Stimulated activated CD4-positive, alpha-beta T cell treated with anti-CD3 and anti-CD28 coated beads, Interleukin-4, amount 100 ng/mL, for 4 hours (primary cell): ENCODE results near the gene SINHCAF.
"Not testable (repeated sequence)": the region's sequence is repeated elsewhere in the genome, so short reads cannot be mapped to it uniquely, and the experiment has no call there.

Experiments used
- DNase-seq, 2 experiments: peaks; one replicate each; pipeline ENCODE4 v3.0.0-alpha.2; 2020

The SINHCAF gene

DNA sequence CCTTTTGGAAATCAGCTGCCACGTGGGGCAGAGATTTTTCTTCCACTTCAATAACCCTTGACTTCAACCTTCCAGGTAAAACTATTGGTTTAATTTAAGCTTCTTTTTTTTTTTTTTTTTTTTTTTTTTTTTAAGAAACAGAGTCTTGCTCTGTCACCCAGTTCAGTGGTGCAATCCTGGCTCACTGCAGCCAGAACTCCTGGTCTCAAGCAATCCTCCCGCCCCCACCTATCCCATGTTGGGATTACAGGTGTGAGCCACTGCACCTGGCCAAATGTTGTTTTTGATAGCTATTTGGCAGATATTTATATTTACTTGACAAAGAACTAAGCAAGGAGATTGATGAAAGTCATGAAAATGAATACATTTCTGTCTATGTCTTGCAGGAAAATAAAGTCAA, 65.1 kb downstream of the SINHCAF start:
- no peak for DNase-seq

DNA sequence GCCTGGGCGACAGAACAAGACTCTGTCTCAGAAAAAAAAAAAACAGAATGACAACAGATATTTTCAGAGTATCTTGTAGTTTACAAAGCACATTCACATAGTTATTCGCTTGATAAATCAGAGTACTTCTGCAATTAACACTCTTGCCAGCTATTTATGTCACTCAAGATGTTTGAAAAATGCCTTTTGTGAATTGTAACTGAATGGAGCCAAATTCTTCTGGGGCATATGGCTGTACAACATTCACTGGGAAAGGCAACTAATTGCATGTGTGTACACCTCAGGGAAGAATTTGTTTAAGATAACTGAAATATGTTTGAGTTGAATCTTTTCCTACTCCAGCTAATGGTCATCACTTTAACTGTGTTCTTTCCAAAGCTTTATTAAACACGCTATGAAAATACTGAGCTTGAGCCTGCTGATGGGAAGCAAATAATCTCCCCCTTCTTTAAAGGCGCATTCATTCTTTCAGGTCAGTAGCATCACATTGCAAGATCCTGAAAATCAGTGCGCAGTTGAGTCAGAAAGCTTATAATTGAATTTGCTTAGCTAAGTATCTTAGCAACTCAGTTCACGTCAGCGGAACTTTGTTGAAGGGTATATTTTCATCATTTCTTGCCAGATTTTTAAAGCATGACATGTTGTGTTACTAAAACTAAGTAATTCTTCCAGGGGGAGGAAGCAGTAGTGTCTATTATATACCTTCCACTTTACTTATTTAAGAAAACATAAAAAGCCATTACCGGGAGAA, 66.6 kb downstream of the SINHCAF start:
- no peak for DNase-seq

DNA sequence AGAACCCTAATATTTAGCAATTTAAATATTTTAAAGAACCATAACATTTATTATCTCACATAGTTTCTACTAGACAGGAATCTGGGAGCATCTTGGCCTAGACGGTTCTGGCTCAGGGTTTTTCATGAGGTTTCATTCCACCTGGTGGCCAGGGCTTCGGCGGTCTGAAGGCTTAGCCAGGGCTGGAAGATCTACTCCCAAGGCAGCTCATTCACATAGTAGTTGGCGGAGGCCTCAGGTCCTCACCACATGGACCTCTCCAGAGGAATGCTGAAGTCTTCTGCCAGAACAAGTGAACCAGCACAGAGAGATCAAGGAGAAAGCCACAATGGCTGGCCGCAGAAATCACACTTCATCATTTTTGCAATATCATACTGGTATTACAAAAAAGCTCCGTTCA, 68.2 kb downstream of the SINHCAF start:
- no peak for DNase-seq

DNA sequence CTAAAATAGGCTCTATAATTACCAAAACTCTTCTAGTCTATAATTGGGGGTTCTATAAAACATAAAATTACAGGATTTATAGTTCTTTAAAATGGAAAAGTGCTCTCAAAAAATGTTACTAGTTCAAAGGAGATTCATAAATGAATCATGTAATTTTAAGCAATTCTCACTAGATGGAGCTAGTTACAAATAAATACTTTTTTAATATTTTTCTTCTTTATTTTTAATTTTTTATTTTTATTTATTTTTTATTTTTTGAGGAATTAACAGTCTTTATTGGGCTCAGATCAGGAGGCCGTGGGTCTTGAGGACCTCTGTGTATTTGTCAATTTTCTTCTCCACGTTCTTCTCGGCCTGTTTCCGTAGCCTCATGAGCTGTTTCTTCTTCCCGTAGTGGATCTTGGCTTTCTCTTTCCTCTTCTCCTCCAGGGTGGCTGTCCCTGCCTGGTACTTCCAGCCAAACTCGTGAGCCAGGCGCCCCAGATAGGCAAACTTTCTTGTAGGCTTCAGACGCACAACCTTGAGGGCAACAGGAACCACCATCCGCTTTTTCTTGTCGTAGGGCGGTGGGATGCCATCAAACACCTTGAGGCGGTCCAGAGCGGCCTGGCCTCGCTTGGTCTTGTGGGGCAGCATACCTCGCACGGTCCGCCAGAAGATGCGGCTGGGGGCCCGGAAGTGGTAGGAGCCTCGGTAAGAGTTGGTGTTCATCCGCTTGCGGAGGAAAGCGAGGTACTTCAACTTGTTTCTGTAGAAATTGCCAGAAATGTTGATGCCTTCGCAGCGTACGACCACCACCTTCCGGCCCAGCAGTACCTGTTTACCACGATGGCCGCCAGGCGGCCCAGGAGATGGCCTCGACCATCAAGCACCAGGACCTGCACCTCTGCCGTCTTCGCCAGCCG, 74.0 kb downstream of the SINHCAF start:
- peak in 1 of 2 experiments; percentile 7 for DNase-seq

DNA sequence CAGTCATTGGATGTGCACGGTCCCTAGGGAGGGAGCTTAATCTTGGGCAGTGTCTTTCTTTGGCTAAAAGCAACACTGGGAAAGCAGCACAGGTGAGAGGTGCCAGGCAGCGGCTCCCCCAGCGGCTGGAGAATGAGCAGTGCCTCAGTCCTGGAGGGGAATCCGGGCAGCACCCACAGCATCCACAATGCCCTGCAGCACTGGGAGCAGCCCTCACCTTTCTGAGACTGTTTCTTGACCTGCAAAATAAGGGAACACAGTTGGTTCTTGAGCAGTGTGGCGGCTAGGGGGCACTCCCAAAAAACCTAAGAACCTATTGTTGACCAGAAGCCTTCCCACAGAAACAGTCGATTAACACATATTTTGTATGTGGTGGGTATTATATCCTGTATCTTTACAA, 75.8 kb downstream of the SINHCAF start:
- no peak for DNase-seq

DNA sequence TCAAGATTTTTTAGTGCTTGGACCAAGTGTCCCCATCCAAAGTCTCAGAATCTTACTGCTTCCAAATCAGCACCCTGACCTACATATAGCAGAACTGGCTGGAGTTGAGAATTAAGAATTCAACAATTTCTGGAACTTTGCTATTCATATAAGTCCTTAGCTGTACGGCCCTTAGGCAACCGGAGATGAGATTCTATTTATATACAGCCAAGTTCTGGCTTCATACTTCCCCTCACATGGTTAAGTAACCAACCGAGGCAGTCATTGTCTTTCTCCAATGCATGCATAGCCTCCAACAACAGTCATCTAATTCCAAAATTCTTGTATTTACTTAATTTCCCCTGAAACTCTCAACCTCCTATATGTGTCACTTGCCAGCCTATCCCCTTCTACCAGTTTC, 76.6 kb downstream of the SINHCAF start:
- no peak for DNase-seq

DNA sequence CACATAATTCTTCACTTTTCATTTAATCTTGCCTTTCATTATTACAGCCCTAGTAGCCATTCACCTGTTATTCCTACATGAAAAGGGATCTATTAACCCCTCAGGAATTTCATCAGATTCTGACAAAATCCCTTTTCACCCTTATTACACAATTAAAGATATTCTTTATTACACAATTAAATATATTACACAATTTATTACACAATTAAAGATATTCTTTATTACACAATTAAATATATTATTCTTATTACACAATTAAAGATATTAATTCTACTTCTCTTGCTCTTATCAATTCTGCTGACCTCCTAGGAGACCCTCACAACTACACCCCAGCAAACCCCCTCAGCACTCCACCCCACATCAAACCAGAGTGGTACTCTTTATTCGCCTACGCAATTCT, 77.1 kb downstream of the SINHCAF start:
- no peak for DNase-seq

DNA sequence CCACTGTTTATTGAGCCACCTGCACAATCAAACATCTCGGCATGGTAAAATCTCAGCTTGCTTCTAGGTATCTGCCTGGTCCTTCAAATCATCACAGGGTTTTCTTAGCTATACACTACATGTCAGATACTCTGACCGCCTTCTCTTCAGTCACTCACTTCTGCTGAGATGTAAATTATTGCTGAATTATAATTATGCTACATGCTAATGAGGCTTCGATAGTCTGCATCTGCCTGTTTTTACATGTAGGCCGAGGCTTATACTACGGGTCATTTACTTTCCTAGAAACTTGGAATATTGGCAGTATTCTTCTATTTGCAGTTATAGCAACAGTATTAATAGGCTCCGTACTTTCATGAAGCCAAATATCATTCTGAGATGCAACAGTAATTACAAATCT, 77.6 kb downstream of the SINHCAF start:
- DNase-seq = no peak

DNA sequence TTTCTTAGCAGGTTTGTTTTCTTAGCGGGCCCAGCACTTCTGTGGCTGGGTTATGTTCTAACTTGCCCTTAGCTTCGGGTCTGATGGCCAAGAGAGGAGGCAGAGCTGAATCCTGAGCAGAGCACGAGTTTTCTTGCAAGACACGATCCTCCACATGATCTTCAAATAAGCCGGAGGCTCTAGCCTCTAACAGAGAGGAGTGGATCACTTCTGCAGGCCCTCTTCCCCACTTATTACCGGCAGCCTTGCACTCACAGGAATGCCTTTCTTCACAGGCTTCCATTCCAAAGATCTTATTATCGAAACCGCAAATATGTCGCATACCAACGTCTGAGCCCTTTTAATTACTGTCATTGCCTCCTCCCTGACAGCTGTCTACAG, 79.5 kb downstream of the SINHCAF start:
- no peak for DNase-seq

DNA sequence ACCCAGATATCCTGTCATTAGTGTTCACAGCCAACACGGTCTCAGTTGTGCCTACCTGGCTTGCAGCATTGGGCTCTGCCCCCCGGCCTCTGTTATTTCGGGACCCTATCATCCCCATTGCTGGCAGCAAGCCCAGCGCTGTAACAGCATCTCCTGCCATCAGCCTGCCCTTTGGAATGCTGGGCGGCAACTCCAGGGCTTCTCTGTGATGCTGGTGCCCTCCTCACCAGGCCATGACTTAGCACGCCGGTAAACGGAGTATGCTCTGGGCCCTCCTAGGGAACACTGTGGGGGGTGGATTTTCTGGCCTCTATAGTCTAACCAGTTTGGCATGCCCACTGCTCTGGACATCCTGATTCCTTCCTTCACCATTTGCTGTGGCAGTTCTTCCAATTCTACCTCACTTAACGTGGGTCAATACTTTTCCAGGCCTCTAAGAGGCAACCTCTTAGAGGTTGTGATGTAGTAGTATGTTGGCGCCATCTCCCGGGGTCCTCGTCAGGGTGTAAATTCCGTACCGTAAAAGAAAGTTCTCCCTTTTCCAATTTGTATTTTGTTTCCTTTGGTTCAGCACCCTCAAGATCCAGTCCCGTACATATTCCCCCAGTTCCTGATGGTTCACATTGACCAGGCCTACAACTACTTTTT, 80.0 kb downstream of the SINHCAF start:
- no peak for DNase-seq

DNA sequence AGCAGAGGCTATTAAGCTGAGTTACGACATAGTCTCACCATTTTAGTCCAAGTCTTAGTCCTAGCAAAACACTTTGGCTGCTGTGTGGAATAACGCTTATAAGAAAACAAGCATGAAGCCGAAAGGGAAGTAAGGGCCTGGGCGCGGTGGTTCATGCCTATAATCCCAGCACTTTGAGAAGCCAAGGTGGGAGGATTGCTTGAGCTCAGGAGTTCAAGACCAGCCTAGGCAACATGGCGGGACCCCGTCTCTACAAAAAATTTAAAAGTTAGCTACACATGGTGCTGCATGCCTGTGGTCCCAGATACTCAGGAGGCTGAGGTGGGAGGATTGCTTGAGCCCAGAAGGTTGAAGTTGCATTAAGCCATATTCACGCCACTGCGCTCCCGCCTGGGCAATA, 83.5 kb downstream of the SINHCAF start:
- not testable (repeated sequence) for DNase-seq

DNA sequence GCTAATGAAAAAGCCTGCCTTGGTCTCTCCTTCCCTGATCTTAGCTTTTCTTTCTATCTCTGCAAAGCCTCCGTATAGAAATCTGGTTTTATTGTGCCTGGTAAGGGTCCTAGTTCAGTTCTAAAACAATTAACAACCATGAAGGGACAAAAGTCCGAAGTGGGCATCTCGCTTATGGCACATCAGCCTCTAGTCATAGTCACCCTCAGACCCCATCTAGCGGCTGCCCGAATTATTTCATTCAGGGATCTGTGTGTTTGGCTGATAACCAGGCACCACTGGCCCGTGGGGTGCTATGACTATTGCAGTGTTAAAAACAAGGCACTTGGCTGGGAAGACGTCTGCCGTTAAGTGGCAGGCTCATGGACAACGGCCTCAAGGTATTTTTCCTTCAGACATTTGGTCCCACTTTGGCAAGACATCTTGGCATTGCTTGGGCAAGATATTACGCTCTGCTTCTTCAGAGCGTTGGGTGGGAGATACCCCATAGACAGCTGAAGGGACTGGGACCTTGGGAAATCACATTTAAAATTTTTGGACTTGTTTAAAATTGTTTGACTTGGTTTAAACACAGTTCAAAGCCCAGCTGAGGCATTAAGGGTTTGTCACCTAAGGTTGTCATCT, 87.1 kb downstream of the SINHCAF start:
- peak; percentile 35 to 48 for DNase-seq

DNA sequence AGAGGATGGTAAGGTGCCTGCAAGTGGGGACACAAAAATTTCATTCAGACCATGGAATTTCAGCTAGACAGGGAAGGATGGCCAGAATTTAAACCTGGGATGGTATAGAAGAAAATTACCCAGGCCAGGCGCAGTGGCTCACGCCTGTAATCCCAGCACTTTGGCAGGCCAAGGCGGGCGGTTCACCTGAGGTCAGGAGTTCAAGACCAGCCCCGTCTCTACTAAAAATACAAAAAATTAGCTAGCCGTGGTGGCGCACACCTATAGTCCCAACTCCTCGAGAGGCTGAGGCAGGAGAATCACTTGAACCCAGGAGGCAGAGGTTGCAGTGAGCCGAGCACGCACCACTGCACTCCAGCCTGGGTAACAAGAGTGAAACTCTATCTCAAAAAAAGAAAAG, 87.6 kb downstream of the SINHCAF start:
- DNase-seq = not testable (repeated sequence)

DNA sequence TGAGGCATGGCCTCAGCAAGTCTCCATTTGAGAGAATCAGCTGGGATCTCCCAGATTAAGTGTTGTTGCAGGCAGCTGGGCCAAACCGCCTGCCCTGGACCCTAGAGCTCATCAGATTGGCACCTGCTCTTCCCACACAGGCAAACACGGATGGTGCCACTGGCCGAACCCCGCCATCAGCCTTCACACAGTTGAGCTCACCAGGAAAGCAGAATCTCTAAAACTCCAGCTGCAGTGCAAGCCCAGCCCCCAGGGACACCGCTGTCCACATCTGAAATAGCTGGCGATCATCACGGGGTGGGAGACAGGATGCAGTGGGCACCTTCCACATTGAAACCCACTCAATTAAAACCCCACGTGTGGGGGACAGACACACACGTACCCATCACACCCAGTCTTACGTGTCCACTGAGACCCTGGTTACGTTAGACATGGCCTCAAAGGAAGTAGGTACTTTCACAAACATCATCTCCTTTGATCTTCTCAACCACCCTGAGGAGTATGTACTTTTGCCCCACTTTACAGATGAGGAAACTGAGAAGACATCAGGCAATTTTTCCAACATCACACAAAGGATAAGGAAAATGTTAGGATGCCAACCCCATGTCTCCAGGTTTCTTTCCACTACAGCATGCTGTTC, 88.8 kb downstream of the SINHCAF start:
- no peak for DNase-seq

DNA sequence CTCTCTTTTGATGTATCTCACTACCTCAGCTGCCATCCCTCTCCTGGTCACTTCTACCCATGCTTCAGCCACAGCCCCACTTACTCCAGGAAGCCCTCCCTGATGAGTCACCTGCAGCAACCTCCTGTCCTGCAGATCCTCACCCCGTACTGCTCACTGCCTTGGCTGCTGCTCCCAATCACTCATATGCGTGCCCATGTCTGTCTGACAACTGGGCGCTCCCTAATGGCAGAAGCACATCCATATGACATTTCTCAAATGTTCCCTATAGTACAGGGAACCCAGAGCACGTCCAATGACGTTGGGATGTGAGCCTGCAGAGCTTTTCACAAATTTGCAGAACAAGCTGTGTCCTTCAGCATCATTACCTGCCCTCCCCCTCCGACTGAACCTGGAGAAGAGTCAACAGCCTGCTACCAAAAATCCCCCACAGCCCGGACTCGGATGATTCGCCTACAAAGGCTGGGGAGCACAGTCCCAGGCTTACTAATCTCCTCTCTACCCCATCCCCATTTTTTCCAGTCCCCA, 90.0 kb downstream of the SINHCAF start:
- no peak for DNase-seq

DNA sequence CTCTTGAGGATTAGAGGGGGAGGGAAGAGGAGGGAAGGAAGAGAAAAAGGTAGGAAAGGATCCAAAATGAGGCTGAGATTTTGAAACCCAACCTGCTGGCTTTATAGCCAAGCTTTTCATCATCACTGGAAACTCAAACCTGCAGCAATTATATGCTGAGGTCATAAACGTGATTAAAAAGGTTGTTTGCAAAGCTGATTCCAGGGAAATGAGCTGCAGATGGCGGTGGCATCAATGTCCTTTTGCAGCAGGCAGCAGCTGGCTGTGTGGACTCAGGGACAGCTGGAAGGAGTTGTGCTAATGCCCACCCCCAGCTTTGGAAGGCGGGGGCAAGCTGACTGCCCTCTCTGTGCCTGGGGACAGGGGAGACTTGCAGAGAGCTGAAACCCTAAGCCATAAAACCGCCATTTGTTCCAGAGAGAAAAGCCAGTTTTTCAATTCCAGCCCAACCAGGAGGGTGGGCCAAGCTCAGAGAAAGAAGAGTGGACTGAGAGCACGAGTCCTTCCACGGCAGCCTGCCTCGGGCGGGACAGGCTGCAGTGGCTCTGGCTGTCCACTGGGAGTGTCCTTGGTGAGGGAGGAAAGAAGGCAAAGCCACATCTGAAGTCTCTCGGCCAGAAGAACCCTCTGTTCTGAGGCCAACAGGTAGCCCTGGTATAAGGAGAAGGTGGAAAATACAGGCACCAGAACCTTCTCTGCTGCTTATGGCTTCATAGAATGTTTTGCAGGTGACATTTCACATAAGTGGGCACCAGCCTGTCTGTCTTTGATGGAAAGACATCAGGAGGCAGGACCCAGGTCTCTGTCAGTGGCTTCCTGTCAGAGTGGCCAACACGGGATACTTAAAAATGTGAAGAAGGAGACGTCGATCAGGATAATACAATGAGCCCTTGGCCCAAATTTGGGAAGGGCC, 90.7 kb downstream of the SINHCAF start:
- no peak for DNase-seq

DNA sequence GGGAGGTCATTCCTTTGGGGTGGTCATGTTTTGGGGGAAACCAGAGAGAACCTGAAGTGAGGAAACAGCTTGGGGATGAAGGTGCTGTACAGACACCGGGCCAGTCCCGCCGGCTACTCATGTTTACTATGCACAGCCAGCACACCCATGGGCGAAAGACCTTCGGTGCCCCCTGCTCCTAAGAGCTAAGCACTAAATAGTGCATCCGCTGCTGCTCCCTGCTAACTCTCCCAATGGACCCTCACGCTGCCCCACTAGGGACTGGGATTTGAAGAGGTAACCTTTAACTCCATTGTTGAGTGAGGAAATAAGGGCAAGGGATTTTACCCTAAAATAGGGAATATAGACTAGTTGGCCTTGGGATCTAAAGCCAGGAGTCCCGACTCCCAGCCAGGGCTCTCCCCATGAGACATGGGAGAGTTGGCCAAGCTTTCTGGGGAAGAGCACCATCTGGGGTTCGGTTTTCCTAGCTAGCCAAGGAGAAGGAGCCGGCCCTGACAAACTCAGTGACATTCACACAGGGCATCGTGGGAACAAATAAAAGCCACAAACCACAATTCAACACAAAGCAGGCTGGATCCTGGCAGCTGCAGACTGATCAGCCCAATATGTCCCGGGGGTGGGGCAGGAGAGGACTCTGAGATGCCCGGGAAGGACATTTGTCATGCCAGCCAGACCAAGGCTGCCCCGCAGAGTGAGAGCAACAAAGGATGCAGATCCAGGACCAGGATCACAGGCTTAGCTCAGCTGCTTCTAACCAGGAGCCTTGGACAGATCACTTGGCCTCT, 91.7 kb downstream of the SINHCAF start:
- no peak for DNase-seq

DNA sequence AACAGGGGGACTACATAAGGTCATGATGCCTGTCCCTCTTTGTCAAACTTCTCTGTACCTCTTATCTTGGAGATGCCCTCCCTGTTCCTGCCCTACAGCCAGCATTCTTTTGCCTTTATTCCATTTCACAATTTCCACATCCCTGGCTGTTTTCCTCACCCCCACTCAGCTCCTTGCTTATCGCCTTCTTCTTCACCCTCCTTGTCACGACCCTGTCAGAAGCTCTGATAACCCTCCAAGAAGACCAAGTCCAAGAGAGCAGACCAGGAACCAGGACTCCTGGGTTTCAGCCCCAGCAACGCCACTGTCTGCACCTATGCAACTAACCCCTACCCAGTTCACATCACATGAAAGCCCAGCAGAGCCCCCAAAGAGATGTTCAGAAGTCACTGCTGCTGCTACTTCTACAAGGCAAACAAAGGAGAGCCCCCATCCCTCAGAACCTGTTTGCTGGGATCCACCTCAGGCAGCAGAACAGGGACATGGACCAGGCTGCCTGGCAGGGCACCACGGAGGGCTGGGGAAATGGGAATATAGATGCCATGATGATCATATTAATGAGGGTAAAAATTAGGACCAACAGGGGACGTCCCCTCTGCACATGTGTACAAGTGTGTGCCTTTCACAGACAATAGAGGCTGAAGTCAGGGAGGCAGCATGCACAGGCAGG, 92.8 kb downstream of the SINHCAF start:
- no peak for DNase-seq

DNA sequence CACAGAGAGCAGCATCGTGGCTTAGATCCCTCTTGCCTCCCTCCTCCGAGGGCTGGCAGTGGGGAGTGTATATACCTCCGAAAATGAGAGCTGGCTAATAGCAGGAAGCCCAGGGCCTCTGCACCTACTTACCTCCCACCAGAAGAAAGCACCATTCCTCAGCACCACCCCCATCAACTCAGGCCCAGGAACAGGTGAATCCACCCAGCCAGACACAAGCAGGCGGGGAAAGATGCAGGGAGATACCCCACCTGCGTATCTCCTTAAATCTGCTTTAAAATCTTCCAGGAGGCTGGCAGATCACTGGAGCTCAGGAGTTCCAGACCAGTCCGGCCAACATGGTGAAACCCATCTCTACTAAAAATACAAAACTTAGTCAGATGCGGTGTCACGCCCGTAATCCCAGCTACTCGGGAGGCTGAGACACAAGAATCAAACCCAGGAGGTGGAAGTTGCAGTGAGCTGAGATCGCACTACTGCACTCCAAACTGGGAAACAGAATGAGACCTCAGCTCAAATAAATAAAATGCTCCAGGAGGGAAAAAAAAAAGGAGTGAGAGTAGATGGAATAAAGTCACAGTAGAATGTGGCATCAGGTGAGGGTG, 93.5 kb downstream of the SINHCAF start:
- no peak for DNase-seq
